Astrocyte (in vitro differentiated cells and primary cell): ENCODE data around the gene SH2D3A.

Experiments used
- CTCF ChIP-seq: IDR thresholded peaks from 2 replicates; pipeline ENCODE4 v1.5.1; 2011; ENCODE audit warnings: low read depth, mild to moderate bottlenecking, inconsistent platforms, low read length, moderate library complexity; ENCODE audit not compliant: insufficient read depth
- EZH2 ChIP-seq: IDR thresholded peaks from 2 replicates; pipeline ENCODE4 v1.6.1; 2012; ENCODE audit warnings: mild to moderate bottlenecking, low read length, inconsistent platforms; ENCODE audit not compliant: insufficient read depth

- no peak for TF ChIP-seq CTCF
- no peak for TF ChIP-seq EZH2
Observed at GRCh38 chr19:6790194-6791128, 23.2 kb upstream of the SH2D3A start.
